IPS-18a (cell line): ENCODE results near the gene DEK.
"Not testable (repeated sequence)": the region's sequence is repeated elsewhere in the genome, so short reads cannot be mapped to it uniquely, and the experiment has no call there.

ENCODE experiments used
- H3K27ac ChIP-seq: one replicate; pipeline ENCODE4 v1.5.1; 2013; ENCODE audit warnings: low read length
- H3K27me3 ChIP-seq: one replicate; pipeline ENCODE4 v1.6.1; 2013; ENCODE audit warnings: mild to moderate bottlenecking, low read length; ENCODE audit not compliant: control insufficient read depth, insufficient read depth
- H3K36me3 ChIP-seq: one replicate; pipeline ENCODE4 v1.6.1; 2013; ENCODE audit warnings: low read depth, low read length; ENCODE audit not compliant: control insufficient read depth
- H3K4me1 ChIP-seq: one replicate; pipeline ENCODE4 v1.6.1; 2013; ENCODE audit warnings: low read depth, low read length; ENCODE audit not compliant: control insufficient read depth
- H3K4me3 ChIP-seq: one replicate; pipeline ENCODE4 v1.5.1; 2013; ENCODE audit warnings: low read length
- H3K9ac ChIP-seq: one replicate; pipeline ENCODE4 v1.6.1; 2013; ENCODE audit warnings: mild to moderate bottlenecking, low read length, moderate library complexity
- H3K9me3 ChIP-seq: one replicate; pipeline ENCODE4 v1.6.1; 2013; ENCODE audit warnings: low read depth, low read length; ENCODE audit not compliant: control insufficient read depth

The DEK gene, protein sequence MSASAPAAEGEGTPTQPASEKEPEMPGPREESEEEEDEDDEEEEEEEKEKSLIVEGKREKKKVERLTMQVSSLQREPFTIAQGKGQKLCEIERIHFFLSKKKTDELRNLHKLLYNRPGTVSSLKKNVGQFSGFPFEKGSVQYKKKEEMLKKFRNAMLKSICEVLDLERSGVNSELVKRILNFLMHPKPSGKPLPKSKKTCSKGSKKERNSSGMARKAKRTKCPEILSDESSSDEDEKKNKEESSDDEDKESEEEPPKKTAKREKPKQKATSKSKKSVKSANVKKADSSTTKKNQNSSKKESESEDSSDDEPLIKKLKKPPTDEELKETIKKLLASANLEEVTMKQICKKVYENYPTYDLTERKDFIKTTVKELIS

DNA sequence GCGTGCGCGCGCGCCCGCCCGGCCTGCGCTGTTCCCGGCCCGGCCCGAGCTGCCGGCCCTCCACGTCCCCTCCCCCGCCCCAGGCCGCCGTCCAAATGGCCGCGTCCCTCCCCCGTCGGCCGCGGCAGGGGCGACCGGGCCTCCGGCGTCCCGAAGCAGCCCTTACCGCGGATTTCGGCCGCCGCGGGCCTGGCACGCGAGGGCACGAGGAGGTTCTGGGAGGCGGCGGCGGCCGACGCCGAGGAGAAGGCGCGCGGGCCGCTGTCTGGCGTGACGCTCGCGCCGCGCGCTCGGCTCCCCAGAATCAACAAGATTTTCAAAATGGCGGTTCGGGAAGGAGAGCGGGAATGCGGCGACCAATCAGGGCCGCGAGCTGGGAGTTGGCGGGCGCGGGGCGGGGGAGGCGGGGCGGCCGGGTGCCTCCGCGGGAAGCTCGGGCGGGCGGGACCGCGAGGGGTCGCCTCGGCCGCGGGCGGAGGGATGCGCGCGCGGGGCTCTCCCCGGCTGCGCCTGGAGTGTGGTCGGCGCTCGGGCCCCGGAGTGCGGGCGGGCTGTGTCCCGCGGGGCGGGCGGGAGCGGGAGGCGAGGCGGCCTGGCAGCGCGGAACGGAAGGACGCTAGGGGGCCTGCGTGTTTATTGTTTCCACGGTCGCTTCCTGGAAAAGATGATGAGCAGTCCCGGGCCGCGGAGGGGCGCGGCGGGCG, at the start of gene DEK:
DEK (minus strand) TSS at position 312 of the 704 bp plus-strand sequence. CDS start 543 bp downstream, outside the sequence.
- Histone ChIP-seq H3K27me3 (no peaks in the 10 kb centered on the region), H3K4me1 (peaks cover 26% of the 10 kb centered on the region), H3K27ac (peak within 1 kb of the TSS; percentile 83), H3K4me3 (peak within 1 kb of the TSS; percentile 88), H3K9me3 (no peaks in the 10 kb centered on the region), H3K9ac (peak within 1 kb of the TSS; percentile 98), H3K36me3 (peaks cover 19% of the 10 kb centered on the region)

DNA sequence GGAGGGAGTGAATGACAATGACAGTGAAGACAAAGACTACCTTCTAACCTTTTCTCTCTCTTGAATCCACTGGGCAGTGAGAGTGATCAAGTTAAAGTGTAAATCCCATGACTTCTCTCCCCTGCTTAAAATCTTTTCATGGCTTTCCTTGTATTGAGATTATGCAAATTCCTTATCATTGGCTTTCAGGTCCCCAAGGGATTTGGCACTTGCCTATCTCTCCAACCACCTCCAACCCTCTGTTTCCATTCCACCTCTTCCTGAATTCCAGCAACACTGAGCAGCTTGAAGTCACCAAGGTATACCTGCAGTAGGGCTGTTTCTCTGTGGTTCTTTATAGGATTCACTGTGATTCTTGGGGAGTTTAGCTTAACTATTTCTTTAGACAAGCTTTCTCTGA, 48.0 kb upstream of the DEK start:
- Histone ChIP-seq H3K4me3 (no peak overlapping the region), H3K9me3 (peaks cover 6% of the 10 kb centered on the region), H3K36me3 (no peaks in the 10 kb centered on the region), H3K9ac (no peak overlapping the region), H3K27me3 (no peaks in the 10 kb centered on the region), H3K27ac (no peak overlapping the region), H3K4me1 (no peaks in the 10 kb centered on the region)

DNA sequence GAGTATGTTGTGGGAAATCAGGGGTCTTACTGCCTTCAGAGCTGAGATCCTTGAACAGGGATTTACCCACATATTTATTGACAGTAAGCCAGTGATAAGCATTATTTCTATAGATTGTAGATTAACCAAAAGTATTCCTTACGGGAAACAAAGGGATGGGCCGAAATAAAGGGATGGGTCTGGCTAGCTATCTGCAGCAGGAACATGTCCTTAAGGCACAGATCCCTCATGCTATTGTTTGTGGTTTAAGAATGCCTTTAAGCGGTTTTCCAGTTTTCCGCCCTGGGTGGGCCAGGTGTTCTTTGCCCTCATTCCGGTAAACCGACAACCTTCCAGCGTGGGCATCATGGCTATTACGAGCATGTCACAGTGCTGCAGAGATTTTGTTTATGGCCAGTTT, 45.7 kb upstream of the DEK start:
- H3K27me3 ChIP-seq, H3K36me3 ChIP-seq, H3K4me1 ChIP-seq, H3K4me3 ChIP-seq, H3K27ac ChIP-seq, H3K9ac ChIP-seq, H3K9me3 ChIP-seq: not testable (repeated sequence)

DNA sequence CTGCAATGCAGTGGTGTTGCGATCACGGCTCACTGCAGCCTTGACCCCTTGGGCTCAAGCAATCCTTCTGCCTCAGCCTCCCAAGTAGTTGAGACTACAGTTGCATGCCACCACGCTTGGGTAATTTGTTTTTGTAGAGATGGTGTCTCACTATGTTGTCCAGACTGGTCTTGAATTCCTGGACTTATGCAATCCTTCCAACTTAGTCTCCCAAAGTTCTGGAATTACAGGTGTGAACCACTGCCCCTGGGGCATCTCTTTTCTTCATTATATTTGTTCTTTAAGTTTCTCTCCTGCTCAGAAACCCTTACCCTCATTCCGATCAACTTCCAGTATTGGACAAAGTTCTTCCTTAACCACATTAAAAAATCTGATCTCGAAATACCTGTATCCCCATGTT, 44.7 kb upstream of the DEK start:
- H3K4me1 ChIP-seq, result no peaks in the 10 kb centered on the region
- no peak overlapping the region for H3K27ac ChIP-seq
- H3K9me3 ChIP-seq, result peaks cover 6% of the 10 kb centered on the region
- no peaks in the 10 kb centered on the region for H3K27me3 ChIP-seq
- no peaks in the 10 kb centered on the region for H3K36me3 ChIP-seq
- no peak overlapping the region for H3K4me3 ChIP-seq
- H3K9ac ChIP-seq, result no peak overlapping the region

DNA sequence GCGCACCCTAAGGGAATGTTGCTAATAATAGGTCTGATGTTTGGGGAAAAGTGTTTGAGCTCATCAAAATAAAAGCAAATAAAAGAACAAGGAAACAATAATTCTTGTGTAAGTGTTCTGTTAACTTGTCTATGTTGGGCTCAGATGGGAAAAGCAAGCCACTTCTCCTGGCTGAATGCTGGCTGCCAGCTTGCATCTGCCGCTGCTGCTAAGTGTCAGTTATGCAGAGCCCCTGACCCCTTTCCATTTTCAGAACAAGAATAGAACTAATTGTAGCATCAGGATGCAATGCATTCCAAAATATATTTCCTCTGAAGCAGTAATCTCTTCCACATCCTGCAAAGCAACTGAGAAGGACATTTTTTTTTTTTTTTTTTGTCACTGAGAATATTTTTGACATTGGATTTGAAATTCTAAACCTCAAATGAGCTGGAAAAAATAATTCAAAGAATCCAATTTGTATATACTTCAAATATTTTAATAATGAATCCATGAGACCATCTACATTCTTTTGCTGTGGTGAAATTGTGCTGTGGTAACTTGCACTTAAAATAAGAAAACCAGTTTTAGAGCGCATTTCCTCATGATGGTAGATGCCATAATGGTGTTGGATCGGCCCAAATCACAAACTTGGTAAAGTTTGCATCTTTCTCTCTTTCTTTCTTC, 43.9 kb upstream of the DEK start:
- Histone ChIP-seq H3K9me3 (peaks cover 6% of the 10 kb centered on the region), H3K9ac (no peak overlapping the region), H3K4me3 (no peak overlapping the region), H3K36me3 (no peaks in the 10 kb centered on the region), H3K4me1 (peaks cover 6% of the 10 kb centered on the region), H3K27ac (no peak overlapping the region), H3K27me3 (no peaks in the 10 kb centered on the region)

DNA sequence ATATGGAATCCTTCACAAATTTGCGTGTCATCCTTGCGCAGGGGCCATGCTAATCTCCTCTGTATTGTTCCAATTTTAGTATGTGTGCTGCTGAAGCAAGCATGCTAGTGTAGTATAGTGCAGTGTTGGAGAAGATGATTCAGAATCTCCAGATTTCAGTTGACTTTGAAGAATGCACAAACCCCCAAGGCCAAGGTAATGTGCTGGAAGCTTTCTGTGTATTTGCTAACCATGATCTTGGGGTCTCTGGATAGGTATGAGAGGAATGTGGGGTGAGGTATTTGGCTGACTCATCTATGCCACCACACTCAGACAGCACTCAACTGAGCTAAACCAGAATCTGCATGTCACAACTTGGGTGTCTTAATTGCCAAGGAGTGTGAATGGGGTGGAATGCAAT, 42.6 kb upstream of the DEK start:
- H3K4me3 ChIP-seq, result no peak overlapping the region
- H3K9ac ChIP-seq, result no peak overlapping the region
- H3K27ac ChIP-seq, result no peak overlapping the region
- peaks cover 6% of the 10 kb centered on the region for H3K9me3 ChIP-seq
- peaks cover 8% of the 10 kb centered on the region for H3K4me1 ChIP-seq
- H3K27me3 ChIP-seq, result no peaks in the 10 kb centered on the region
- no peaks in the 10 kb centered on the region for H3K36me3 ChIP-seq

DNA sequence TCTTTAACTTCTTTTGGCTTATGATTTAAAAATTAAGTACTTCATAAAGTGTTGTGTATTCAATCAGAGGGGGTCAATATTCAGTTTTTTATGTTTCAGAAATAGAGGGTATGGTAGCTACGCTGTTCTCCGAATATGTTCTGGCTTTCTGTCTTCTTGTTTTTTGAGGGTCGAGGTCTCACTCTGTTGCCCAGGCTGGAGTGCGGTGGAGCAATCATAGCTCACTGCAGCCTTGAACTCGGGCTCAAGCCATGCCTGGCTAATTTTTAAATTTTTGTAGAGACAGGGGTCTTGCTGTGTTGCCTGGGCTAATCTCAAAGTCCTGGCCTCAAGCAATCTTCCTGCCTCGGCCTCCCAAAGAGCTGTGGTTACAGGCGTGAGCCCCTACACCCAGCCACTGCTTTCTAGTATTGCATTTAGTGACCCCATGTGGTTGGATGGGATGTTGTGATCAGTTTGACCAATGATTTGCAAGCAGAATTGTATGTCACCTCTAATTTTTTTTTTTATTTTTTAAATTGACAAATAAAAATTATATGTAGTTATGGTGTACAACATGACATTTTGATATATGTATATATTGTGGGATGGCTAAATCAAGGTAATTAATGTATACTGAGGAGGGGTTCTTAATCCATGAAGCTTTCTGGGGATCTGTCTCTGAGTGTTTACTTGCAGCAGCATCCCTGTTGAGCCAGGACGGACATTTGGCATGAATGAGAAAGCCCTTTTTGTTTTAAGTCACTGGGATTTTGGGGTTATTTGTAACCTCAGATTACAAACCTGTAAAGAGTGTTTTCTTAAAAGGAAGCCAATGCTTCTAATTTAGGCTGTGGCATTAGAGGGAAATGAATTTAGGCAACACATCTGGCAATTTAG, 38.5 kb upstream of the DEK start:
- H3K9me3 ChIP-seq, result no peaks in the 10 kb centered on the region
- H3K36me3 ChIP-seq, result no peaks in the 10 kb centered on the region
- H3K9ac ChIP-seq, result no peak overlapping the region
- no peaks in the 10 kb centered on the region for H3K27me3 ChIP-seq
- H3K4me1 ChIP-seq, result peaks cover 8% of the 10 kb centered on the region
- peak overlapping the region; percentile 14 for H3K4me3 ChIP-seq
- H3K27ac ChIP-seq, result no peak overlapping the region

DNA sequence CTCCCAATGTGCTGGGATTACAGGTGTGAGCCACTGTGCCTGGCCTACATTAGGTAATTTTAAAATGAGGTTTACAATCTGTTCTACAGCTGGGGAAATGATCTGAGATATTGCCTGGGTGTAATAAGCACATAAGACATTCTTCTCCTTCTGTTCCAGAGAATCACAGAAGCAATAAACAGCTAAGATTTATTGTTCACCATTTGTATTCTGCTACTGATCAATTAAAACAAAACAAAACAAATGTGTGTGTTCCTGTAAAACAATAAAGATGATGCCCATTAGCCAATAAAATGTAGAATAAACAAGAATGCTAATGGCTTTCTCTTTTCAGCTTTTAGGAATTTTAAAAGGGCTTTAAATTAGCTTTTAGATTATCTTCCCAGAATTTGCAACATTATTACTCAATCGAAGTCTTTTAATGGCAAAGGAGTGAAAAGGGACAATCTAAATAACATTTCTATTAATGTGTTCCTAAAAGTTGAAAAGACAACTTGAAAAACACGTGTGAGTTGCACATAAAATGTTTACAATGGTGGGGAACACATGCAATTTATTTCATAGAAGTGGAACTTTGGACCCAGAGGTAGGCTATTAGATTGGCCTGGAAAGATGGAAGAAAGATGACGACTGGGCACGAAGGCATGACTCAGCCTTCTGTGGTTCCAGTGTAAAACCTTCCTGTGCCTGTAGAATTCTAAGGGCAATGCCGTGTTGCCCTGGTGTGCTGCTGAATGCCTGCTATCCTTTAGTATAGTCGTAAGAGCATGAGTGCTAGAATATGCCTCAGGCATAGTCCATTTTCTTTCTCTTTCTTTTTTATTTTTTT, 29.0 kb upstream of the DEK start:
- no peak overlapping the region for H3K4me3 ChIP-seq
- H3K27ac ChIP-seq, result no peak overlapping the region
- H3K36me3 ChIP-seq, result no peaks in the 10 kb centered on the region
- H3K9ac ChIP-seq, result no peak overlapping the region
- no peaks in the 10 kb centered on the region for H3K27me3 ChIP-seq
- H3K9me3 ChIP-seq, result no peaks in the 10 kb centered on the region
- H3K4me1 ChIP-seq, result peaks cover 4% of the 10 kb centered on the region

DNA sequence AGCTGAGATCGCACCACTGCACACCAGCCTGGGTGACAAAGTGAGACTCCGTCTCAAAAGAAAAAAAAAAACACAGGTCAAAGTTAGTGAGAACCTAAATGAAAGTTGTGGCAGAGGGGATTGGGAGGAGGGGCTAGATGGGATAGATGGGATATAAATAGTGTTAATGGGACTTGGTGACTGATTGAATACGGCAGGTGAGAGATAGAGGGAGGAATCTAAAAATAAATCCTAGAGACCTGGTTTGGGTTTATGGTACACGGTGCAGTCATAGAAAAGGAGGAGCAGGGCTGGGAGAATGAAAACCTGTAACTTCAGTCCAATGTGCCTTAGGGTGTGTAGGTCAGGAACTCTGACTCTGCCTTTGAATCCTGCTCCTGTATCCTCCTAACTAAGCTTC, 25.0 kb upstream of the DEK start:
- Histone ChIP-seq H3K4me3 (no peak overlapping the region), H3K4me1 (no peaks in the 10 kb centered on the region), H3K27me3 (no peaks in the 10 kb centered on the region), H3K36me3 (no peaks in the 10 kb centered on the region), H3K27ac (no peak overlapping the region), H3K9ac (no peak overlapping the region), H3K9me3 (no peaks in the 10 kb centered on the region)

DNA sequence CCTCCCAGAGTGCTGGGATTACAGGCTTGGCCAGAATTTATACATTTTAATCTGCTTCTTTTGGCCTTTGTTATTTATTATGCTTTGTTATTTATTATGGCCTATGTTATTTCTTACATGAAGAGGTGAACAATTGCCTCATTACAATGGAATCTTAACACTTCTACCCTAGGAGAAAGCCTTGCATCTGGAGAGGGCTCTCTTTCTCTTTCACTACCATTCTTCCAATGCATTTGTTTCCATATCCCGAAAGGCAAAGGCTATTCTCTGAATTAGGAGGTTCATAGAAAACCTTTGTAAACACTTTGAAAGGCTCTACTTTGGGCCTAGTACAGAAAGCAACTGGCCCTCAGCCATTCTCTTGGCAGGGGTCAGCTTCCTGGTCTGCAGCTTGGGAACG, 19.9 kb upstream of the DEK start:
- Histone ChIP-seq H3K4me1 (no peaks in the 10 kb centered on the region), H3K9ac (no peak overlapping the region), H3K36me3 (no peaks in the 10 kb centered on the region), H3K27me3 (peaks cover 7% of the 10 kb centered on the region), H3K4me3 (no peak overlapping the region), H3K27ac (no peak overlapping the region), H3K9me3 (no peaks in the 10 kb centered on the region)
